T-helper 1 cell (primary cell): Measurements from ENCODE around the gene CETN2.
"Not testable (repeated sequence)": the region's sequence is repeated elsewhere in the genome, so short reads cannot be mapped to it uniquely, and the experiment has no call there.

Experiments used
- DNase-seq, 5 donors: peaks; one replicate each; pipeline ENCODE4 v3.0.0-alpha.2; 2012 to 2020
- total RNA-seq, 4 donors: gene quantifications; one replicate each; lab custom pipeline; 2026; lab: John Stamatoyannopoulos, UW

Gene CETN2
- 4.3 to 7.2 (median 6.0) reads per million in 4 donors for total RNA-seq

DNA sequence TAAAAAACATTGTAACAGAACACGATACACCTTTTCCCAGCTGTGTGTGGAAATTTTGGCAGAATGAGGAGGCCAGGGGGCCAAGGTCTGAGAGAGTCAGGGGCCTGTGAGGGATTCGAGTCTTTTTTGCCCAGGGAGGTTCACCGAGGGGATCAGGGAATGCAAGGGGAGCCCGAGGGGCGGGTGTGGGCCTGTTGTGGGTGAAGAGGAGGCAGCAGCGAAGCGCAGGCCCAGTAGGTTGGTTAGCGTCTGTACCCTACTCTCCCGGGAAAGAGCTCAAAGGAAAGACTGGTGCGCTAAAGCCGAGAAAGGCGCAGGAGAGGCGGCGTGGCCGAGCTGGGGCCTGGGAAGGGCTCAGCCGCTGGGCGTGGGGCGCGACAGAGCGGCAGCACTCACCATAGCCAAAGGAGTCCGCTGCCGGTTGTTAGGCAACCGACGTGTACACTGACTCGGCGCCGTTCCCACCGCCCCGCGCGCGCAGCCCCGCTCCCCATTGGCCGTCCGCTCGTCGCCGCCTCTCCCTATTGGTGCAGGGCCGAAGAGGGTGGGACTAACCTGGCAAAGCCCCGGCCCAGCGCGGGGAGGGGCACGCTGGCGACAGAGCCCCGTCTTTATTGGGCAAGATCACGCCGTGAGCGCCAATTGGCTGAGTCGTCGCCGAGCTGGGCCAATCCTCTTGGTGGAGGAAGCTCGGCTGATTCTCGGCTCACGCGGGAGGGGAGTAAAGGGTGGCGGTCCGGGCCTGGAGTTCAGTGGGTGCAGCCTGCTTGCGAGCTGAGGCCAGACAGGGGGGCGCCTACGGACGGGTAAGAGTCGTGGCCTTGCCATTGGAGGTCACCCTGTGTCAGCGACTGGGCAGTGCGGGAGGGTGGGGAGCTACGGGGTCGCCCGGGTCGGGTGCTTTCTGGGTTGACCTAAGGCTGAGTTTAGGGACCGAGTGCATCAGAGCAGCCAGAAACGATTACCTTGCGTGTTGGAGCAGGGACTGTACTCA lies at the start of gene CETN2, which contains the start of gene NSDHL:
Gene CETN2 (minus strand): TSS at position 446 of the 994 bp plus-strand sequence. CDS start 47 bp downstream, at position 399.
Gene NSDHL (plus strand): TSS at position 752 of the 994 bp plus-strand sequence. CDS start 15,262 bp downstream, outside the sequence.
- DNase-seq, result peak; percentile 86 to 95 (median 89)

DNA sequence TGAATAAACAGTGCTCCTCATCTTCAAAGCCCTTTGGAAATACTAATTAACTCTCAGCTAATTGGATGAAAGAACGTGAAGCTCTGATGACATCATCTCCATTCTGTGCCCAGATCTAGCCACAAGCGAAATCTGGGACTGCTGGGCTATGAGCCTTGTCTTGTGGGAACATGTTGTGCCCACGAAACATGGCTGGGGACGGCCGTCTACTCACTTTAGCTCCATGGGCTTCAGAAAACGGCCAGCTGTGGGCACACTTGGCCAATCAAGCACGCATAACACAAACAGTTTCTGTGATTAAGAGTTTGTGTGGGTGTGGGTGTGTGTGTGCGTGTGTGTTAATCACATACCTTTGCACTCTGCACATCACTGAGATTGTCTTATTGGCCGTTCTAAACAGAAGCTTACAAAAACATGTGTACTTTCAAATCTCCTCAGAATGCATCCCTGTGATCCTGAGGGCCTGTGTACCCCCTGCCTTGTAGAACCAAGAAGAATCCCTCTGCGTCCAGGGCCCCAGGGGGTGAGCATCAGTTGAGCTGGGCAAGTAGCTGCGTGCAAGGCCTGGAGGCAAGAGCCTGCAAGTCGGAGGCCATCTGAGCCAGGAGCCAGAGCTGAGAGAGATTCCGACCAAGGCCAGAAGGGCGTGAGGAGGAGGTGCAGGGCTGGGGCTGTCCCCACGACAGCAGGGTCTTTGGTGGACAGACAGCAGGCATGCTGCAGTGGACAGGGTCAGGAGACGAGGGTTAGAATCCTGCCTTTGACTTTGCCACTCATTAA lies 48.6 kb upstream of the CETN2 start:
- no peak for DNase-seq

GRCh38 chrX:152876931-152877840 lies 46.6 kb upstream of the CETN2 start:
- no peak for DNase-seq

DNA sequence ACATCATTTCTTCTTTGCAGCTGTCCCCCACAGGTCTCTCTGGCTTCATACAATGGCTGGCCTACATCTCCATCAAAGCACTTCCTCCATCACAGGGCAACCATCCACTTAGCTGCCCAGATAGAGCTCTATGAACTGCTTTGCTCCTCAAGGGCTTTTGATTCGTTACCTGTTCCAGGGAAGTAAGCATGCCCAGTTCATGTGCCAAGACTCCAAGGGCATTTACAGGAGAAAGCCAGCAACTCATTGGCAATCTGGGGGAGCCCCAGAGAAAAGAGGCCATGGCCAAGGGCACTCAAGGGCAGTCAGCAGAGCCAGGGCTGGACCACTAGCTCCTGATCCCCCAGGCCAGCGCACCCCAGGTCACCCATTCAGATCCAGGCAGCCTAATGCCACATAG lies 42.8 kb upstream of the CETN2 start:
- DNase-seq, result no peak

GRCh38 chrX:152872522-152872921 lies 42.0 kb upstream of the CETN2 start:
- DNase-seq, result no peak

DNA sequence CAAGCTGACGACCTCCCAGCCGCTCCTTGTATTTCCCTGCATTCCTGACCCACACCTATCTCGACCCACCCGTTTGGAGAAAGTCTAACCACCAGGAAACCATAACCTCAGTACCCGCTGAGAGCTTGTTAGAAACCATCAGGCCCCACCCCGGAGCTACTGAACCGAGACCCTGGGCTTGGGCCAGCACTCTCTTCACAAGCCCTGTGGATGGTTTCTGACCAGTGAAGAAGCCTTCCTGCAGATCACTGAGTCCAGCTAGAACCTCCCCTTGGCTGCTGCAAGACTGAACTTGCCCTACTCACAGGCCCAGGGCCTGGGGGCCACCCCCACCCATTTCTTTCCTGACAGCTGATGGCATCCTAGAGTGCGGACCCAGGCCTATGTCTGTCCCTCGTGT lies 40.7 kb upstream of the CETN2 start:
- DNase-seq, result no peak

GRCh38 chrX:152869972-152870371 lies 39.4 kb upstream of the CETN2 start:
- no peak for DNase-seq

- DNase-seq, result no peak
These were observed 35.8 kb upstream of the CETN2 start for GRCh38 chrX:152866386-152866785.

DNA sequence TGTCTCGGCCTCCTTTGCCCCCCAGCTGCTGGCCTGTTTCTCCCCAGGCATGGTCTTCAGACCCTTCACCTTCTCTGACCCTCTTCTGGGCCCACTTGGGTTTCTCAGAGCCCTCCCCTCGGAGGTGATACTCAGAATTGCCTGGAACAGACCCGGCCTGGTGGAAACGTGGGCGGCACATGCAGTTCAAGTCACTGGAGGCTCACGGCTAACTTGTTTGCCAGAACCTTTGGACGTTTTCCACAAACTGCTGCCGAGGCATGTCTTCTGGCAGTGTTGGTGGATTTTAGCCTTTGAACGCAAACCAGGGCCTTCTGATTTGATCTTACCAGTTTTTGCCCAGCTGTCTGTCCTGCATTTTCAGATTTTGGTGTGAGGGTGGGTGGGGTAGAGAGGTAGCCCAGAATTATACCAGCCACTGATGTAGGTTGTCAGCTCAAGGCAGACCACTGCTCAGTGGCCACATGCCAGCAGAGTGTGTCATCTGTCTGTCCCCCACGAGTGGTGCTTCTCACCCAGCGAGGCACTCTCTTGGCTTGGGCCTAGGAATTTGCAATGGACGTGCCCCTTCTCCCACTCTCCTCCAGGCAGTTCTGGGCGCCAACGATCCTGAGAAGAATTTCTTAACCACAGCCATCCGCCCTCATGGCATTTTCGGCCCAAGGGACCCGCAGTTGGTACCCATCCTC lies 34.8 kb upstream of the CETN2 start:
- DNase-seq, result no peak

DNA sequence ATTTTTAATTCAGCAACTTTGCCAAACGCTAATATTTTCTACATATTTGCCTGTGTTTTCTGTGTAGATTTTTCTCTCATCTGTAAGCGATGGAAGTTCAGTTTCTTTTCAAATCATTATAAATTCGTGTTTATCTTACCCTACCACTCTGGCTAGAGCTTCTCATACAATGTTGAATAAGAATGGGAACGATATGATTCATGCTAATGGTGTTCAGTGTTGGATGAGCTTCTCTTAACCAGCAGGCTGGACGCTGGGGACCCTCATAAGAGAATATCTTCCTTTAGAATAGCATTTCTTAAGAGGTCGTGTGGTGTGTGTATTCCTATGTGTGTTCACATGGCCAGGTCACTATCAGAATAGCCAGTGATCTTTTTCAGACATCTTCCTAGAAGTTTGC lies 31.3 kb upstream of the CETN2 start:
- DNase-seq, result no peak

DNA sequence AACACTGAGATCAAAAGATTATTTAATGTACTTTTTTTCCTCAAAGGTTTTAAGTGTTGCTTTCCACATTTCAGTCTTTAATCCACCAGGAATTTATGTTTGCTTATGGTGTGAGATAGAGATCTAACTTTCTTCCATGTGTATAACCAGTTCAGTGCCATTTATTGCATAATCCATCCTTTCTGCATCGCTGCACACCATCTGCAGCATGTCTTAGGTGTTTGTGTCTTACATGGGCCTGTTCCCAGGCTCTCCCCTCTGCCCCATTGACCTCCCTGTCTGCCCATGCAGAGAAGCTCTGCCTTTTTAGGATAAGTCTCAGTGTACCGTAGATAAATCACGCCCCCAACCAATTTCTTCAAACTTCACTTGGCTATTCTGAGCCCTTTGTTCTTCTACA lies 30.6 kb upstream of the CETN2 start:
- DNase-seq, result no peak

DNA sequence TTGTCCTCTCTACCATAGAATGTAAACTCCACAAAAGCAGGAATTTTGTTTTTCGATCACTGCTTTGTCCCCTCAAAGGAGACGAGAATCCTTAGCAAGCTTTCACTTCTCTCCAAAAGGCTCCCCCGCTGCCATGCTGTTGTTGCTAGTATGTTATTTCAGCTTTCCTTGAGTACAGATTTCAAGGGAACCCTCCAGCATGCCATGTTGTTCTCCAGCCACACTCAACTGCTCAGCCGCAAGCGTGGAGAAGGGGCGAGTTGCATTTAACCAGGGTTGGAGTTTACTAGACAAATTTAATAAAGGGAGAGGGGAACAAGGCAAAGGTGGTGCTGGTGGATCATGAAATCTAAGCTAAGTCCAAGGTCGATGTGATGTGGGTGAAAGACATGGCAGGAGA lies 23.4 kb upstream of the CETN2 start:
- DNase-seq, result no peak

- DNase-seq, result no peak
These were observed 19.9 kb upstream of the CETN2 start for GRCh38 chrX:152850465-152850864.

DNA sequence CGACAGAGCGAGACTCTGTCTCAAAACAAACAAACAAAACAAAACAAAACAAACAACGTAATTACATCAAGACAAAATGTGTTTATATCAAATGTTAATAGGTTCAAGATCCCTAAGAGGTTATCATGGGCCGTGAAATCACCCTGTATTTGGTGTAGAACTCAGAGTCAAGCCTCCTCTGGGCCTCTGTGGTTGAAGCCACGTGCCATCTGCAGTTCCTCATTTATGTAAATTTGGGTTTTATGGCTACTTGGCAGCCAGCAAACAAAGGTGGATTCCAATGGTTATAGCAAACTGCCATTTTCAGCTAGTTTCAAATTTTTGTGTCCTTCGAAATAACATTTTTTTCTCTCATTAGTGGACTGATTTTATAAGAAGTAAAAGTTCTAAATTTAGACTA lies 16.7 kb upstream of the CETN2 start:
- DNase-seq, result no peak

- DNase-seq, result no peak
These were observed 15.2 kb upstream of the CETN2 start for GRCh38 chrX:152845618-152846240.

- DNase-seq, result no peak
These were observed 13.7 kb upstream of the CETN2 start for GRCh38 chrX:152844256-152844655.

DNA sequence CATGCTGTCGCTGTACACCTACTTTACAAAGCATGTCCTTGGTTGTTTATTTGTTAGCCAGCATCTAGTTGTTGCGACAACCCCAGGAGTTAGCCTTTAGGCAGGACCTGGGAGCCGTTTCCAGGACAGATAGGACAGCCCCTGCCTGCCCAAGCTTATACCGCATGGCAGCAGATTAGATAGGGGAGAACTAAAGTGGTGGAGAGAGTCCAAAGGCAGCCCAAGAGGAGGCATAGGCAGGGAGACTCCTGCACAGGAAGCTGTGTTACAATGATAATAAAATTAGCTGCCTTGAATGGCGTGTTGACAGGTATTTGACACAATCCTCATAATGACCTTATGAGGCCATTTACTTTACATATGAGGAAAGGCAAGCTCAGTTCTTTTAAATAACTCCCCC lies 13.3 kb upstream of the CETN2 start:
- no peak for DNase-seq

GRCh38 chrX:152842772-152843338 lies 12.3 kb upstream of the CETN2 start:
- no peak for DNase-seq

GRCh38 chrX:152835470-152835869 lies 4.9 kb upstream of the CETN2 start:
- DNase-seq, result not testable (repeated sequence)

- no peak for DNase-seq
These were observed 2.8 kb upstream of the CETN2 start for GRCh38 chrX:152833378-152833777.

- DNase-seq, result no peak
These were observed 2.0 kb upstream of the CETN2 start for GRCh38 chrX:152832520-152832919.
